B cell (primary cell): ENCODE results near the gene DDT. TPM values are rescaled to one million over a fixed set of nuclear protein-coding genes. Genes with fewer than 3 reads are reported as not detected.
"Not testable (repeated sequence)": the region's sequence is repeated elsewhere in the genome, so short reads cannot be mapped to it uniquely, and the experiment has no call there.

Experiments
- ATAC-seq: fragments of 200-7000 bp; cut with Tn5 transposase; one replicate; pipeline ENCODE4 v1.10.0; 2021; ENCODE audit warnings: low read depth, mild to moderate bottlenecking, moderate number of reproducible peaks, moderate library complexity
- CTCF ChIA-PET: fragments of 350-600 bp; sonication (Branson Sonifier 250); formaldehyde crosslinking; loops from one replicate; lab custom pipeline; 2021; ENCODE audit warnings: antibody characterized with exemption, inconsistent platforms; lab: Charles Lee
- POLR2A ChIA-PET: fragments of 350-600 bp; sonication (Branson Sonifier 250); formaldehyde crosslinking; loops from one replicate; lab custom pipeline; 2021; ENCODE audit warnings: antibody characterized with exemption; lab: Charles Lee
- DNase-seq: peaks from one replicate; pipeline ENCODE4 v3.0.0; 2013
- H2AFZ ChIP-seq: 2 replicates; pipeline ENCODE4 v1.6.1; 2012; ENCODE audit warnings: mild to moderate bottlenecking, low read depth, low read length; ENCODE audit not compliant: insufficient read depth, poor library complexity, severe bottlenecking
- H3K27ac ChIP-seq, 2 donors: 1 replicate in 1 of 2; 2 replicates in 1 of 2; pipeline ENCODE4 v1.5.1; 2012 to 2013; ENCODE audit warnings: low read length in 2 of 2, mild to moderate bottlenecking in 2 of 2, moderate library complexity in 1 of 2
- H3K27me3 ChIP-seq, 4 experiments: fragments of 200-600 bp in 1 of 4; sonication (generic) in 1 of 4; replicated peaks in 1 of 4; 1 replicate in 2 of 4; 2 replicates in 2 of 4; pipeline versions ENCODE4 v1.6.1 to v1.7.0; 2013 to 2016; ENCODE audit warnings: low read length in 3 of 4, mild to moderate bottlenecking in 2 of 4, mixed read lengths in 1 of 4, moderate library complexity in 1 of 4; ENCODE audit not compliant: insufficient read depth in 4 of 4, control insufficient read depth in 3 of 4; ENCODE audit errors: control extremely low read depth in 1 of 4
- H3K36me3 ChIP-seq, 2 experiments: replicated peaks in 1 of 2; 1 replicate in 1 of 2; 2 replicates in 1 of 2; pipeline versions ENCODE4 v1.6.1 to v1.7.1; 2013; ENCODE audit warnings: low read length in 1 of 2; ENCODE audit not compliant: insufficient read depth in 2 of 2, control insufficient read depth in 1 of 2; ENCODE audit errors: control extremely low read depth in 1 of 2, extremely low read depth in 1 of 2
- H3K4me1 ChIP-seq, 2 donors: fragments of 200-600 bp in 1 of 2; sonication (generic) in 1 of 2; 1 replicate in 1 of 2; 2 replicates in 1 of 2; pipeline versions ENCODE4 v1.5.1 to v1.6.1; 2013 to 2017; ENCODE audit warnings: low read length in 2 of 2; ENCODE audit not compliant: control insufficient read depth in 2 of 2, insufficient read depth in 2 of 2
- H3K4me2 ChIP-seq: replicated peaks from 2 replicates; pipeline ENCODE3; 2012; ENCODE audit warnings: mild to moderate bottlenecking, low read depth, low read length; ENCODE audit not compliant: poor library complexity, severe bottlenecking
- H3K4me3 ChIP-seq, 5 experiments: fragments of 200-600 bp in 1 of 5; sonication (generic) in 1 of 5; 1 replicate in 3 of 5; 2 replicates in 2 of 5; pipeline versions ENCODE4 v1.5.1 to v1.7.0; 2011 to 2016; ENCODE audit warnings: low read length in 4 of 5, mild to moderate bottlenecking in 4 of 5, low read depth in 2 of 5, control low read depth in 1 of 5, moderate library complexity in 1 of 5; ENCODE audit not compliant: insufficient read depth in 1 of 5; ENCODE audit errors: control extremely low read depth in 1 of 5, extremely low read depth in 1 of 5
- H3K79me2 ChIP-seq: fragments of 200-600 bp; sonication (generic); one replicate; pipeline ENCODE4 v1.6.0; 2016; ENCODE audit warnings: low read length; ENCODE audit not compliant: control insufficient read depth, insufficient read depth
- H3K9ac ChIP-seq: fragments of 200-600 bp; sonication (generic); 2 replicates; pipeline ENCODE4 v1.6.1; 2017; ENCODE audit warnings: mild to moderate bottlenecking, low read length, moderate library complexity
- H3K9me3 ChIP-seq, 3 donors: one replicate each; pipeline versions ENCODE4 v1.6.1 to v1.7.1; 2013; ENCODE audit warnings: low read length in 2 of 3; ENCODE audit not compliant: control insufficient read depth in 2 of 3, insufficient read depth in 1 of 3; ENCODE audit errors: control extremely low read depth in 1 of 3
- H4K20me1 ChIP-seq: 2 replicates; pipeline ENCODE4 v1.6.0; 2012; ENCODE audit warnings: mild to moderate bottlenecking, low read length; ENCODE audit not compliant: insufficient read depth, control insufficient read depth, poor library complexity, severe bottlenecking
- H3K27ac Mint-ChIP-seq: one replicate; pipeline ENCODE4 v1.8.0; 2021; ENCODE audit warnings: mixed read lengths
- H3K27me3 Mint-ChIP-seq: one replicate; pipeline ENCODE4 v1.8.0; 2021; ENCODE audit warnings: mixed read lengths
- H3K4me1 Mint-ChIP-seq: one replicate; pipeline ENCODE4 v1.8.0; 2021; ENCODE audit warnings: mixed read lengths
- H3K4me3 Mint-ChIP-seq: one replicate; pipeline ENCODE4 v1.8.0; 2021; ENCODE audit warnings: mixed read lengths
- H3K9me3 Mint-ChIP-seq: one replicate; pipeline ENCODE4 v1.8.0; 2022; ENCODE audit warnings: mixed read lengths; ENCODE audit not compliant: insufficient read depth
- CTCF ChIP-seq: fragments of 200-600 bp; IDR thresholded peaks from one replicate; pipeline ENCODE4 v1.8.0; 2022; ENCODE audit warnings: antibody characterized with exemption, mild to moderate bottlenecking
- EZH2 ChIP-seq: IDR thresholded peaks from 2 replicates; pipeline ENCODE4 v1.6.1; 2012; ENCODE audit warnings: borderline replicate concordance, low read depth, mild to moderate bottlenecking, moderate library complexity, low read length; ENCODE audit not compliant: insufficient read depth, poor library complexity, severe bottlenecking
- WGBS: methylation state at CpG from one replicate; pipeline ENCODE4 v1.1.5; 2013; ENCODE audit warnings: missing lambda C conversion rate; ENCODE audit not compliant: insufficient coverage; 5-methylcytosine and 5-hydroxymethylcytosine counted together
- intact Hi-C: fragments of 100-400 bp; cut with micrococcal nuclease; formaldehyde crosslinking; loops from one replicate; pipeline ENCODE4 v1.10.0; 2022
- polyA plus RNA-seq: library from polyadenylated mRNA; depleted of rRNA; stranded (reverse); fragments of >200 nt; gene quantifications from 2 replicates; pipeline ENCODE4 v1.2.3, GENCODE V29; 2012
- total RNA-seq, 2 donors: library from RNA; stranded (reverse); fragments of 120-200 nt in 1 of 2; gene quantifications; 1 replicate in 1 of 2; 2 replicates in 1 of 2; pipeline versions ENCODE4 v1.2.3 to v1.2.4, GENCODE V29; 2013 to 2022

The DDT gene
- total and polyA plus RNA-seq, 2 donors (not counting 1 experiment from before 2014, with no cell fraction given), result 105 to 142 TPM

- ATAC-seq (no peak), DNase-seq (no peak)
- ChIA-PET POLR2A (no interaction called here), CTCF (no interaction called here)
- 97% methylated on average over 5 of the region's 10 CpGs for WGBS
- TF ChIP-seq CTCF (no peak), EZH2 (no peak)
- no peak overlapping the region for H3K4me3 ChIP-seq
- no peak overlapping the region for H3K4me2 ChIP-seq
- peaks cover 0 to 9% (median 2%) of the 10 kb centered on the region in 4 experiments for H3K27me3 ChIP-seq
- intact Hi-C loops, result no loop called here
- no peak overlapping the region for H2AFZ ChIP-seq
- H3K36me3 ChIP-seq, result no peaks in the 10 kb centered on the region
- H3K27ac ChIP-seq, result no peak overlapping the region
- H3K9me3 ChIP-seq, result peaks cover 0 to 3% (median 0%) of the 10 kb centered on the region in 3 donors
- no peaks in the 10 kb centered on the region for H4K20me1 ChIP-seq
- peaks cover 5% of the 10 kb centered on the region for H3K27me3 Mint-ChIP-seq
- H3K9ac ChIP-seq, result no peak overlapping the region
- no peaks in the 10 kb centered on the region for H3K79me2 ChIP-seq
- no peaks in the 10 kb centered on the region for H3K4me1 Mint-ChIP-seq
- H3K9me3 Mint-ChIP-seq, result no peaks in the 10 kb centered on the region
- H3K27ac Mint-ChIP-seq, result no peak overlapping the region
- H3K4me3 Mint-ChIP-seq, result no peak overlapping the region
- no peaks in the 10 kb centered on the region for H3K4me1 ChIP-seq
Measured at GRCh38 chr22:24002272-24002671, 28.0 kb upstream of the DDT start.

- H3K4me1 ChIP-seq, result no peaks in the 10 kb centered on the region
- WGBS, result 90% methylated on average over 9 of the region's 9 CpGs
- H3K4me3 ChIP-seq, result no peak overlapping the region
- ChIA-PET POLR2A (no interaction called here), CTCF (no interaction called here)
- no peak overlapping the region for H3K27ac ChIP-seq
- H3K27ac Mint-ChIP-seq, result no peak overlapping the region
- peaks cover 5% of the 10 kb centered on the region for H3K27me3 Mint-ChIP-seq
- H3K9me3 Mint-ChIP-seq, result no peaks in the 10 kb centered on the region
- DNase-seq (no peak), ATAC-seq (no peak)
- no peak overlapping the region for H2AFZ ChIP-seq
- H3K79me2 ChIP-seq, result no peaks in the 10 kb centered on the region
- H3K27me3 ChIP-seq, result peaks cover 0 to 9% (median 2%) of the 10 kb centered on the region in 4 experiments
- H4K20me1 ChIP-seq, result no peaks in the 10 kb centered on the region
- peaks cover 2% of the 10 kb centered on the region for H3K4me1 Mint-ChIP-seq
- no peak overlapping the region for H3K4me3 Mint-ChIP-seq
- no peaks in the 10 kb centered on the region for H3K36me3 ChIP-seq
- intact Hi-C loops, result no loop called here
- H3K9ac ChIP-seq, result no peak overlapping the region
- TF ChIP-seq EZH2 (no peak), CTCF (no peak)
- H3K9me3 ChIP-seq, result no peaks in the 10 kb centered on the region
- no peak overlapping the region for H3K4me2 ChIP-seq
Measured at GRCh38 chr22:24001314-24001713, 27.1 kb upstream of the DDT start.

GRCh38 chr22:23999779-24000178, 25.5 kb upstream of the DDT start:
- H3K4me1 Mint-ChIP-seq, H3K79me2 ChIP-seq, H2AFZ ChIP-seq, H3K9ac ChIP-seq, H3K4me3 Mint-ChIP-seq, H3K36me3 ChIP-seq, DNase-seq, H3K27me3 Mint-ChIP-seq, H3K4me2 ChIP-seq, POLR2A ChIA-PET, H4K20me1 ChIP-seq, H3K27ac ChIP-seq, H3K27ac Mint-ChIP-seq, CTCF ChIA-PET, H3K9me3 Mint-ChIP-seq, ATAC-seq, H3K9me3 ChIP-seq, H3K27me3 ChIP-seq, H3K4me3 ChIP-seq, H3K4me1 ChIP-seq: not testable (repeated sequence)
- WGBS, result 79% methylated on average over 6 of the region's 7 CpGs
- intact Hi-C loops, result loop anchor here (5.0 kb wide), 1 partner anchor 47 kb away; no protein-coding TSS in a partner anchor
